ENCODE results near the gene OBP2A. TPM values are rescaled to one million over a fixed set of nuclear protein-coding genes. Genes with fewer than 3 reads are reported as not detected.
"Not testable (repeated sequence)": the region's sequence is repeated elsewhere in the genome, so short reads cannot be mapped to it uniquely, and the experiment has no call there.

The OBP2A gene
- total and polyA plus RNA-seq, 5 donors = not detected

- no peak overlapping the region for H3K4me3 ChIP-seq (ENCODE audit: low read length)
- ATAC-seq (no peak), DNase-seq (no peak)
- H3K27ac ChIP-seq (ENCODE audit: low read length) = no peak overlapping the region
- H3K27me3 ChIP-seq (ENCODE audit: control insufficient read depth, insufficient read depth) = no peaks in the 10 kb centered on the region
- 65% methylated on average over 21 of the region's 21 CpGs for WGBS
- no peaks in the 10 kb centered on the region for H3K9me3 ChIP-seq (ENCODE audit: control insufficient read depth, low read length)
- H3K4me1 ChIP-seq (ENCODE audit: control insufficient read depth, insufficient read depth, low read length) = no peaks in the 10 kb centered on the region
- intact Hi-C loops (cut with DNase I) = no loop called here
Observed at GRCh38 chr9:135523521-135524129, 22.3 kb upstream of the OBP2A start.

- Histone ChIP-seq H3K27me3 (ENCODE audit: control insufficient read depth, insufficient read depth) (no peaks in the 10 kb centered on the region), H3K4me3 (ENCODE audit: low read length) (no peak overlapping the region), H3K4me1 (ENCODE audit: control insufficient read depth, insufficient read depth, low read length) (no peaks in the 10 kb centered on the region), H3K9me3 (ENCODE audit: control insufficient read depth, low read length) (no peaks in the 10 kb centered on the region), H3K27ac (ENCODE audit: low read length) (no peak overlapping the region)
- 56% methylated on average over 27 of the region's 27 CpGs for WGBS
- DNase-seq (no peak), ATAC-seq (no peak)
- intact Hi-C loops (cut with DNase I) = no loop called here
Observed at GRCh38 chr9:135524130-135524861, 21.6 kb upstream of the OBP2A start.

- Histone ChIP-seq H3K9me3 (ENCODE audit: control insufficient read depth, low read length) (no peaks in the 10 kb centered on the region), H3K27ac (ENCODE audit: low read length) (no peak overlapping the region), H3K4me1 (ENCODE audit: control insufficient read depth, insufficient read depth, low read length) (no peaks in the 10 kb centered on the region), H3K27me3 (ENCODE audit: control insufficient read depth, insufficient read depth) (no peaks in the 10 kb centered on the region), H3K4me3 (ENCODE audit: low read length) (no peak overlapping the region)
- WGBS = 82% methylated on average over 31 of the region's 31 CpGs
- intact Hi-C loops (cut with DNase I) = no loop called here
- ATAC-seq (no peak), DNase-seq (no peak)
Observed at GRCh38 chr9:135525241-135526088, 20.5 kb upstream of the OBP2A start.

- Histone ChIP-seq H3K4me3 (ENCODE audit: low read length) (no peak overlapping the region), H3K27me3 (ENCODE audit: control insufficient read depth, insufficient read depth) (no peaks in the 10 kb centered on the region), H3K27ac (ENCODE audit: low read length) (no peak overlapping the region), H3K4me1 (ENCODE audit: control insufficient read depth, insufficient read depth, low read length) (no peaks in the 10 kb centered on the region), H3K9me3 (ENCODE audit: control insufficient read depth, low read length) (no peaks in the 10 kb centered on the region)
- DNase-seq (no peak), ATAC-seq (no peak)
- 67% methylated on average over 11 of the region's 11 CpGs for WGBS
- intact Hi-C loops (cut with DNase I) = no loop called here
Observed at GRCh38 chr9:135526089-135526729, 19.7 kb upstream of the OBP2A start.

GRCh38 chr9:135526730-135527571 lies 19.0 kb upstream of the OBP2A start:
- Histone ChIP-seq H3K9me3 (ENCODE audit: control insufficient read depth, low read length) (no peaks in the 10 kb centered on the region), H3K27ac (ENCODE audit: low read length) (no peak overlapping the region), H3K4me3 (ENCODE audit: low read length) (no peak overlapping the region), H3K4me1 (ENCODE audit: control insufficient read depth, insufficient read depth, low read length) (no peaks in the 10 kb centered on the region), H3K27me3 (ENCODE audit: control insufficient read depth, insufficient read depth) (no peaks in the 10 kb centered on the region)
- no peak for DNase-seq
- intact Hi-C loops (cut with DNase I) = no loop called here
- 66% methylated on average over 30 of the region's 30 CpGs for WGBS
- no peak for ATAC-seq

GRCh38 chr9:135528842-135529435 lies 17.0 kb upstream of the OBP2A start:
- H3K9me3 ChIP-seq (ENCODE audit: control insufficient read depth, low read length); ATAC-seq; H3K4me3 ChIP-seq (ENCODE audit: low read length); H3K4me1 ChIP-seq (ENCODE audit: control insufficient read depth, insufficient read depth, low read length); intact Hi-C loops (cut with DNase I); H3K27me3 ChIP-seq (ENCODE audit: control insufficient read depth, insufficient read depth); H3K27ac ChIP-seq (ENCODE audit: low read length); DNase-seq: not testable (repeated sequence)
- WGBS = 97% methylated on average over 10 of the region's 10 CpGs

GRCh38 chr9:135530146-135530545 lies 15.8 kb upstream of the OBP2A start:
- Histone ChIP-seq H3K9me3 (ENCODE audit: control insufficient read depth, low read length) (no peaks in the 10 kb centered on the region), H3K27me3 (ENCODE audit: control insufficient read depth, insufficient read depth) (no peaks in the 10 kb centered on the region), H3K4me1 (ENCODE audit: control insufficient read depth, insufficient read depth, low read length) (no peaks in the 10 kb centered on the region), H3K4me3 (ENCODE audit: low read length) (no peak overlapping the region), H3K27ac (ENCODE audit: low read length) (no peak overlapping the region)
- WGBS = 78% methylated on average over 5 of the region's 5 CpGs
- intact Hi-C loops (cut with DNase I) = no loop called here
- ATAC-seq = no peak
- DNase-seq = no peak

- DNase-seq (no peak), ATAC-seq (no peak)
- Histone ChIP-seq H3K4me3 (ENCODE audit: low read length) (no peak overlapping the region), H3K4me1 (ENCODE audit: control insufficient read depth, insufficient read depth, low read length) (no peaks in the 10 kb centered on the region), H3K27ac (ENCODE audit: low read length) (no peak overlapping the region), H3K27me3 (ENCODE audit: control insufficient read depth, insufficient read depth) (no peaks in the 10 kb centered on the region), H3K9me3 (ENCODE audit: control insufficient read depth, low read length) (no peaks in the 10 kb centered on the region)
- intact Hi-C loops (cut with DNase I) = no loop called here
- 94% methylated on average over 10 of the region's 10 CpGs for WGBS
Observed at GRCh38 chr9:135531096-135531495, 14.8 kb upstream of the OBP2A start.

- Histone ChIP-seq H3K27ac (ENCODE audit: low read length) (no peak overlapping the region), H3K4me1 (ENCODE audit: control insufficient read depth, insufficient read depth, low read length) (no peaks in the 10 kb centered on the region), H3K27me3 (ENCODE audit: control insufficient read depth, insufficient read depth) (no peaks in the 10 kb centered on the region), H3K9me3 (ENCODE audit: control insufficient read depth, low read length) (peaks cover 2% of the 10 kb centered on the region), H3K4me3 (ENCODE audit: low read length) (no peak overlapping the region)
- DNase-seq = no peak
- 94% methylated on average over 3 of the region's 3 CpGs for whole genome bisulfite sequencing
- no peak for ATAC-seq
- intact Hi-C loops (cut with DNase I) = no loop called here
Observed at GRCh38 chr9:135533113-135533512, 12.8 kb upstream of the OBP2A start.

- WGBS = 90% methylated on average over 12 of the region's 12 CpGs
- no peaks in the 10 kb centered on the region for H3K27me3 ChIP-seq (ENCODE audit: control insufficient read depth, insufficient read depth)
- peaks cover 2% of the 10 kb centered on the region for H3K9me3 ChIP-seq (ENCODE audit: control insufficient read depth, low read length)
- ATAC-seq (no peak), DNase-seq (no peak)
- H3K27ac ChIP-seq (ENCODE audit: low read length) = no peak overlapping the region
- intact Hi-C loops (cut with DNase I) = no loop called here
- no peaks in the 10 kb centered on the region for H3K4me1 ChIP-seq (ENCODE audit: control insufficient read depth, insufficient read depth, low read length)
- no peak overlapping the region for H3K4me3 ChIP-seq (ENCODE audit: low read length)
Observed at GRCh38 chr9:135533674-135534073, 12.3 kb upstream of the OBP2A start.
